Endothelial cell of umbilical vein (primary cell): ENCODE measurements around the gene TCF15. TPM values are rescaled to one million over a fixed set of nuclear protein-coding genes. Genes with fewer than 3 reads are reported as not detected.

Source experiments
- BruUV-seq: library from RNA; stranded (reverse); fragments of 400-500 nt; replicated peaks from 2 replicates; lab custom pipeline; 2021; lab: Mats Ljungman, UMichigan
- CTCF ChIA-PET: fragments of 300-600, 350-600 bp; sonication (Branson Sonifier 250); formaldehyde crosslinking; loops from one replicate; lab custom pipeline; 2021; ENCODE audit warnings: antibody characterized with exemption, inconsistent platforms; lab: Charles Lee
- POLR2A ChIA-PET: fragments of 300-600, 350-600 bp; sonication (Branson Sonifier 250); formaldehyde crosslinking; loops from one replicate; lab custom pipeline; 2021; ENCODE audit warnings: antibody characterized with exemption, inconsistent platforms; lab: Charles Lee
- DNase-seq: peaks from one replicate; pipeline ENCODE4 v3.0.0-alpha.2; 2011; ENCODE audit warnings: low read depth, low spot score
- FAIRE-seq: peaks from 2 replicates; lab custom pipeline; 2011; peaks lifted over from hg19 to GRCh38; lab: Jason Lieb, UNC
- H2AFZ ChIP-seq: 2 replicates; pipeline ENCODE4 v1.6.0; 2012; ENCODE audit warnings: low read depth, low read length, control low read depth, inconsistent platforms
- H3K27ac ChIP-seq: 2 replicates; pipeline ENCODE4 v1.5.1; 2011; ENCODE audit warnings: low read depth, mild to moderate bottlenecking, control low read depth, low read length, moderate library complexity; ENCODE audit not compliant: insufficient read depth
- H3K27me3 ChIP-seq, 2 experiments: 2 replicates each; pipeline versions ENCODE4 v1.6.0 to v1.6.1; 2011; ENCODE audit warnings: low read length in 2 of 2, mixed read lengths in 1 of 2; ENCODE audit not compliant: control insufficient read depth in 2 of 2, insufficient read depth in 2 of 2
- H3K36me3 ChIP-seq, 2 experiments: 2 replicates in 1 of 2; 3 replicates in 1 of 2; pipeline ENCODE4 v1.5.1; 2011; ENCODE audit warnings: low read length in 2 of 2, mild to moderate bottlenecking in 1 of 2, moderate library complexity in 1 of 2; ENCODE audit not compliant: control insufficient read depth in 2 of 2, insufficient read depth in 2 of 2; ENCODE audit errors: extremely low read depth in 1 of 2
- H3K4me1 ChIP-seq: 3 replicates; pipeline ENCODE4 v1.5.1; 2011; ENCODE audit warnings: mild to moderate bottlenecking, low read length; ENCODE audit not compliant: control insufficient read depth, insufficient read depth; ENCODE audit errors: extremely low read depth
- H3K4me2 ChIP-seq: 2 replicates; pipeline ENCODE4 v1.6.1; 2011; ENCODE audit warnings: low read length, control low read depth, mixed read lengths; ENCODE audit not compliant: insufficient read depth
- H3K4me3 ChIP-seq, 3 experiments: fragments of 200-600 bp in 1 of 3; sonication (generic), shearing (Covaris generic) in 1 of 3; replicated peaks in 1 of 3; 2 replicates each; pipeline ENCODE4 v1.5.1; 2011 to 2016; ENCODE audit warnings: control low read depth in 3 of 3, low read length in 3 of 3, mild to moderate bottlenecking in 2 of 3, inconsistent platforms in 1 of 3, low read depth in 1 of 3, moderate library complexity in 1 of 3; ENCODE audit not compliant: insufficient read depth in 1 of 3
- H3K79me2 ChIP-seq: 2 replicates; pipeline ENCODE4 v1.6.0; 2012; ENCODE audit warnings: low read length, inconsistent platforms; ENCODE audit not compliant: control insufficient read depth, insufficient read depth
- H3K9ac ChIP-seq: replicated peaks from 2 replicates; pipeline ENCODE3; 2011; ENCODE audit warnings: low read length, control low read depth; ENCODE audit not compliant: insufficient read depth; ENCODE audit errors: extremely low read depth
- H3K9me1 ChIP-seq: replicated peaks from 3 replicates; pipeline ENCODE4 v1.6.0; 2011; ENCODE audit warnings: mild to moderate bottlenecking, low read length; ENCODE audit not compliant: control insufficient read depth, insufficient read depth; ENCODE audit errors: extremely low read depth
- H3K9me3 ChIP-seq: replicated peaks from 2 replicates; pipeline ENCODE4 v1.5.1; 2012; ENCODE audit warnings: low read length, inconsistent platforms; ENCODE audit not compliant: control insufficient read depth, insufficient read depth
- H4K20me1 ChIP-seq: replicated peaks from 2 replicates; pipeline ENCODE3; 2011; ENCODE audit warnings: mild to moderate bottlenecking, low read length; ENCODE audit not compliant: control insufficient read depth, insufficient read depth; ENCODE audit errors: extremely low read depth
- EZH2 ChIP-seq: IDR thresholded peaks from 2 replicates; pipeline ENCODE4 v1.6.1; 2012; ENCODE audit warnings: borderline replicate concordance, low read depth, mild to moderate bottlenecking, moderate library complexity, low read length, inconsistent platforms; ENCODE audit not compliant: severe bottlenecking
- FOS ChIP-seq: IDR thresholded peaks from 2 replicates; pipeline ENCODE4 v1.6.1; 2011; ENCODE audit warnings: mild to moderate bottlenecking, low read length, moderate library complexity, borderline replicate concordance; ENCODE audit not compliant: insufficient read depth
- GATA2 ChIP-seq: IDR thresholded peaks from 2 replicates; pipeline ENCODE4 v1.7.0; 2011; ENCODE audit warnings: low read depth, mild to moderate bottlenecking, moderate library complexity, mixed read lengths, low read length; ENCODE audit not compliant: insufficient read length, insufficient read depth
- JUN ChIP-seq: IDR thresholded peaks from 2 replicates; pipeline ENCODE4 v1.6.1; 2011; ENCODE audit warnings: borderline replicate concordance, low read depth; ENCODE audit not compliant: insufficient read length, insufficient read depth
- MYC ChIP-seq: IDR thresholded peaks from one replicate; pipeline ENCODE4 v1.6.1; 2011; ENCODE audit warnings: mild to moderate bottlenecking, low read depth, low read length
- POLR2A ChIP-seq: IDR thresholded peaks from 2 replicates; pipeline ENCODE4 v1.6.1; 2012; ENCODE audit warnings: low read depth, mild to moderate bottlenecking, control low read depth, low read length
- POLR2AphosphoS5 ChIP-seq: IDR thresholded peaks from 2 replicates; pipeline ENCODE4 v1.6.1; 2012; ENCODE audit warnings: low read depth, mild to moderate bottlenecking, control low read depth, low read length, moderate library complexity; ENCODE audit not compliant: insufficient read depth
- dilution Hi-C: fragments of 300-500 bp; cut with MboI; formaldehyde crosslinking; loops from one replicate; pipeline ENCODE4 v1.15.0; 2019; ENCODE audit warnings: low sequenced_read_pairs; ENCODE audit not compliant: extremely low pct_ligation_motif_present
- intact Hi-C: fragments of 100-400 bp; cut with micrococcal nuclease; formaldehyde crosslinking; loops from one replicate; pipeline ENCODE4 v1.10.0; 2022
- polyA plus RNA-seq, 4 experiments: library from polyadenylated mRNA; depleted of rRNA in 3 of 4; stranded (reverse) in 3 of 4; unstranded in 1 of 4; fragments of >200 nt; gene quantifications; 2 replicates each; pipeline versions ENCODE4 v1.2.1 to v1.2.3, GENCODE V29; 2011 to 2012; ENCODE audit warnings: missing spikeins in 1 of 4
- total RNA-seq: library from RNA; stranded (reverse); gene quantifications from 2 replicates; pipeline ENCODE4 v1.2.3, GENCODE V29; 2021
- TF ChIP-seq, protein P1 (sequence below): IDR thresholded peaks from 2 replicates; pipeline ENCODE4 v1.6.1; 2011; ENCODE audit not compliant: insufficient read depth, insufficient read length
- TF ChIP-seq, protein P2 (sequence below), 2 donors: IDR thresholded peaks; 1 replicate in 1 of 2; 2 replicates in 1 of 2; pipeline ENCODE4 v1.5.1; 2011; ENCODE audit warnings: low read length in 2 of 2, mild to moderate bottlenecking in 2 of 2, moderate library complexity in 2 of 2, control low read depth in 1 of 2, inconsistent platforms in 1 of 2, low read depth in 1 of 2; ENCODE audit not compliant: insufficient read depth in 1 of 2; ENCODE audit errors: extremely low read depth in 1 of 2

The TCF15 gene
- total and polyA plus RNA-seq, 2 donors (not counting 3 experiments of a cell fraction or from before 2014, with no cell fraction given): 0.07 to 1.3 TPM

- dilution Hi-C loops (no loop called here), intact Hi-C loops (no loop called here)
- Histone ChIP-seq H4K20me1 (no peaks in the 10 kb centered on the region), H3K4me1 (no peaks in the 10 kb centered on the region), H3K9ac (no peak overlapping the region), H3K4me3 (no peak overlapping the region), H3K27ac (no peak overlapping the region), H3K9me3 (no peaks in the 10 kb centered on the region), H3K27me3 (peaks cover 2 to 6% of the 10 kb centered on the region in 2 experiments), H3K4me2 (no peak overlapping the region), H3K36me3 (no peaks in the 10 kb centered on the region), H2AFZ (no peak overlapping the region), H3K9me1 (no peaks in the 10 kb centered on the region), H3K79me2 (no peaks in the 10 kb centered on the region)
- BruUV-seq: no TSS peak
- FAIRE-seq (no peak), DNase-seq (no peak)
- TF ChIP-seq JUN: peak; percentile 31
- TF ChIP-seq, protein P1, sequence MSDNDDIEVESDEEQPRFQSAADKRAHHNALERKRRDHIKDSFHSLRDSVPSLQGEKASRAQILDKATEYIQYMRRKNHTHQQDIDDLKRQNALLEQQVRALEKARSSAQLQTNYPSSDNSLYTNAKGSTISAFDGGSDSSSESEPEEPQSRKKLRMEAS: no peak
- CTCF ChIA-PET: interaction anchor here (0.8 to 1.3 kb wide), 5 partner anchors 9 to 266 kb away, joined by 3 to 5 read pairs (median 3); no protein-coding TSS in a partner anchor
- POLR2A ChIA-PET: interaction anchor here (0.5 to 0.6 kb wide), 2 partner anchors 131 to 236 kb away, joined by 3 to 4 read pairs; no protein-coding TSS in a partner anchor
Observed at GRCh38 chr20:621125-621756, 11.1 kb upstream of the TCF15 start.

- dilution Hi-C loops (no loop called here), intact Hi-C loops (no loop called here)
- no peak for DNase-seq
- H3K27ac ChIP-seq: no peak overlapping the region
- no peak overlapping the region for H3K4me2 ChIP-seq
- H4K20me1 ChIP-seq: no peaks in the 10 kb centered on the region
- ChIA-PET POLR2A (no interaction called here), CTCF (interaction anchor here (1.0 kb wide), 1 partner anchor 25 kb away, joined by 3 read pairs; no protein-coding TSS in a partner anchor)
- no peaks in the 10 kb centered on the region for H3K79me2 ChIP-seq
- no peaks in the 10 kb centered on the region for H3K36me3 ChIP-seq
- TF ChIP-seq, protein P1: no peak
- TF ChIP-seq, protein P2, sequence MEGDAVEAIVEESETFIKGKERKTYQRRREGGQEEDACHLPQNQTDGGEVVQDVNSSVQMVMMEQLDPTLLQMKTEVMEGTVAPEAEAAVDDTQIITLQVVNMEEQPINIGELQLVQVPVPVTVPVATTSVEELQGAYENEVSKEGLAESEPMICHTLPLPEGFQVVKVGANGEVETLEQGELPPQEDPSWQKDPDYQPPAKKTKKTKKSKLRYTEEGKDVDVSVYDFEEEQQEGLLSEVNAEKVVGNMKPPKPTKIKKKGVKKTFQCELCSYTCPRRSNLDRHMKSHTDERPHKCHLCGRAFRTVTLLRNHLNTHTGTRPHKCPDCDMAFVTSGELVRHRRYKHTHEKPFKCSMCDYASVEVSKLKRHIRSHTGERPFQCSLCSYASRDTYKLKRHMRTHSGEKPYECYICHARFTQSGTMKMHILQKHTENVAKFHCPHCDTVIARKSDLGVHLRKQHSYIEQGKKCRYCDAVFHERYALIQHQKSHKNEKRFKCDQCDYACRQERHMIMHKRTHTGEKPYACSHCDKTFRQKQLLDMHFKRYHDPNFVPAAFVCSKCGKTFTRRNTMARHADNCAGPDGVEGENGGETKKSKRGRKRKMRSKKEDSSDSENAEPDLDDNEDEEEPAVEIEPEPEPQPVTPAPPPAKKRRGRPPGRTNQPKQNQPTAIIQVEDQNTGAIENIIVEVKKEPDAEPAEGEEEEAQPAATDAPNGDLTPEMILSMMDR (IDR thresholded peaks at IDR 0.05; ENCODE audit: extremely low read depth in 1 of 2, insufficient read depth in 1 of 2, low read depth in 1 of 2, low read length in 2 of 2): no peak
- TF ChIP-seq GATA2 (no peak), POLR2AphosphoS5 (no peak), JUN (no peak), FOS (no peak), MYC (no peak), EZH2 (no peak), POLR2A (no peak)
- BruUV-seq: no TSS peak
- no peak for FAIRE-seq
- no peaks in the 10 kb centered on the region for H3K4me1 ChIP-seq
- no peak overlapping the region for H2AFZ ChIP-seq
- no peaks in the 10 kb centered on the region for H3K9me1 ChIP-seq
- no peak overlapping the region for H3K9ac ChIP-seq
- H3K9me3 ChIP-seq: no peaks in the 10 kb centered on the region
- peaks cover 2 to 6% of the 10 kb centered on the region in 2 experiments for H3K27me3 ChIP-seq
- H3K4me3 ChIP-seq: no peak overlapping the region
Observed at GRCh38 chr20:620246-620645, 10.1 kb upstream of the TCF15 start.
